GM18907 (cell line): ENCODE data around the gene CDC42BPG.

Experiments used
- ATAC-seq: cut with Tn5 transposase; IDR thresholded peaks from one replicate; pipeline ENCODE4 v1.9.1; 2021; ENCODE audit warnings: mild to moderate bottlenecking, moderate library complexity; ENCODE audit not compliant: unreplicated experiment

Gene CDC42BPG

DNA sequence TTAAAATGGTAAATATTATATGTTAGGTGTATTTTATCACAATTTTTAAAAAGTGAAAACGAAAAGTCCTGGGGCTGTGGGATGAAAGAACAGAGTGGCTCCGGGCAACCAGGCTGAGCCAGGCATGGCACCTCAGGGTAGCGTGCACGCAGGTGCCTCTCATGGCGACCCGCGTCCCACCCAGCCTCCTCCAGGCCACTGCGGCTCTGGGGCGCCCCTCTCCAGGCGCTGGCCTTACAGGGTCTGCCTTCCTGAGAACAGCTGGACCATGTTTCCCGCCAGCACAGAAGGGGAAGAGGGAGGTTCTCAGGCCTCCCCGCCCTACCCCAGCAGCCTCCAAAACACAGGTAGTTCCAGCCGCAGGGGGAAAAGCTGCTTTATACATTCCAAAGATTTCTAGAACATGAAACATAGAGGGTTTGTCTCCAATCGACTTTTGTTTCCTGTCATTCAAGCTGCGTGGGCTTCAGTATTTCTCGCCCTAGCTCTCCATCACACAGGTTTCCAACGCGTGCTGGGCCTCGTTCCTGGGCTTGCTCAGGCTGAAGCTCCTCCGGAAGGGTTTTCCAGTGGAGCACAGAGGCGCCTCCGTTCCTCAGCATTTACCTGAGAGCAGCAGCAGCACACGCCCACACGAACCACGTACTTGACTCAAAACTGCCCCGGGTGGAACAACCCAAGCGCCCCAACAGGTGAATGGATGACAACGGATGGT lies 23.5 kb upstream of the CDC42BPG start:
- no peak for ATAC-seq

DNA sequence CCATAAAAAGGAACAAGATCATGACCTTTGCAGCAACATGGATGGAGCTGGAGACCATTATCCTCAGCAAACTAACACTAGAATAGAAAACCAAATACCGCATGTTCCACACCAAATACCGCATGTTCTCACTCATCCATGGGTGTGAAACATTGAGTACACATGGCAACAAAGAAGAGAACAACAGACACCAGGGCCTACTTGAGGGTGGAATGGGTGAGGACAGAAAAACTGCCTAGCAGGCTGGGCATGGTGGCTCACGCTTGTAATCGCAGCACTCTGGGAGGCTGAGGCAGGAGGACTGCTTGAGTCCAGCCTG lies 21.7 kb upstream of the CDC42BPG start:
- ATAC-seq = peak; percentile 3

DNA sequence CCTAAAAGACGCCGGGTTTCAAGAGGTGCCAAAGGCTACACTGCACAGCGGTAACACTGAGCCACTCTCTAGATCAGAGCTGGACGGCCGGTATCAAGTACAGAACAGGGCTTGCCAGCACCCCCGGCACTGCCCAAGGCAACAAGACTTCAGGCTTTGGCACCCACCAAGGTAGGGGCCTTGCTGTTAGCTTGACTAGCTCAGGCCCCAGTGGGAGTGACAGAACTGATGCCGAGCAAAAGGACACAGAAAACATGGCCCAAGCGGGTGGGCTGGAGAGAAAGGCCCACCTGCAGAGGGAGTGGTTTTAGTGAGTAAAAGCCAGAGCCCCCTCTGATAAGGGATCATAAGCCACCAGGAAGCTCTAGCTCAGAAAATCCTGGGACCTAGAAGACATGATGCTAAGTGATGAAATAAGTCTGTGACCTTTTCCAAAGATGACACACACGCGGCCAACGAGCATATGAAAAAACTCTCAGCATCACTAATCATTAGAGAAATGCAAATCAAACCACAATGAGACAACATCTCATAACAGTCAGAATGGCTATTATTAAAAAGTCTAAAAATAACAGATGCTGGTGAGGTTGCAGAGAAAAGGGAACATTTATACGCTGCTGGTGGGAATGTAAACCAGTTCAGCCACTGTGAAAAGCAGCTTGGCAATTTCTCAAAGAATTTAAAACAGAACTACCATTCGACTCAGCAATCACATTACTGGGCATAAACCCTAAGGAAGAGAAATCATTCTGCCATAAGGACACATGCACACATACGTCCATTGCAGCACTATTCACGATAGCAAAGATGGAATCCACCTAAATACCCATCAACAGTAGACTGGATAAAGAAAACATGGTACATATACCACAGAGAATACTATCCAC lies 21.1 kb upstream of the CDC42BPG start:
- ATAC-seq = peak; percentile 49

DNA sequence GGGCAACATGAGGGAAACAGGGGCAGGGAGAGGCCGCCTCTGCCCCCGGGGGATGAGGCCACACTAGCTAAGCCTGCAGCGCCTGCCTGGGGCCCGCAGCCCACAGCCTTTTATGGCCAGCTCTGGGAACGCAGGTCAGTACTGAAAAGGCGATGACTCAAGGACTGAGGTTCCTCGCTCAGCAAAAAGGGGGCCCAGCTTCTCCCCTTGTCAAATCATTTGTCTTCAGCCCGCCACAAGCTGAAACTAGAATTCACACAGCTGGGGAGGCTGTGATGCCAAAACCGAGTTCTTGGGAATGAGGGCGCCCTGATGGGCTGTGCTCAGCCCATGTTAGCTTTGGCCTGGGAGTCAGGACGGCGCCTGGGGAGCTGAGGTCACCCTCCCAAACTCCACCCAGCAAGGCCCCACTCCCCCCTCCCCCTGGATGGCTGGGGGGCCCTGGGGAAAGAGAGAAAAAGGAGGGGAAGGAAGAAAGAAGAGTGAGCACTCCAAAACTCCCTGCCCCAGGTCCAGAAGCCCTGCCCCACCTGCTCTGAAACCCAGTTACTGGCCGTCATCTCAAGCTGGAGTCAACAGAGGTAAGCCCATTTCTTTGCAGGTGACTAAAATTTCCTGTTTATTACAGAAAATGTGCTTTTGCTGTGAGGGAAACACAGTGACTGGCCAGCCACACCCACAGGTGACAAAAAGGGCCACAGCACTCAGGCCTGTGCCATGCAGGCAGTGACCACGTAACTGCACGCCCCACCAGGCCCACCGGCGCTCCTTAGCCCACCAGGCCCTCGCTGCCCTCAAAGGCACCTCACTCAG lies 20.2 kb upstream of the CDC42BPG start:
- peak; percentile 20 for ATAC-seq

DNA sequence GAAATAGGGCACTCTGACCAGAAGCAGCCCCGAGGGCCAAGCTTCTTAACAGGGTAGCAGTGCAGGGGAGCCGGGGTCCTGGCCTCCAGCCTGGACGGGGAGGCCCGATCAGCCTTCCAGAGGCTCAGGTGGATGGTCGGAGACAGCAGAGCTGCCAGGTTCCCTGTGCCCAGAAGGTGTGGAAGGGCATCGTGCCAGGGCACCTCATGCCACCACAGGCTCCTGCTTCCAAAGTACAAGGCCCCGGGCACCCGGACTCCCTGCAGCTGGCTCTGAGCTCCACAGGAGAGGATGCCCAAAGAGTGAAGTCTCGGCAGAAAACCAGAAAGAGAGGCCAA lies 19.7 kb upstream of the CDC42BPG start:
- ATAC-seq = no peak

DNA sequence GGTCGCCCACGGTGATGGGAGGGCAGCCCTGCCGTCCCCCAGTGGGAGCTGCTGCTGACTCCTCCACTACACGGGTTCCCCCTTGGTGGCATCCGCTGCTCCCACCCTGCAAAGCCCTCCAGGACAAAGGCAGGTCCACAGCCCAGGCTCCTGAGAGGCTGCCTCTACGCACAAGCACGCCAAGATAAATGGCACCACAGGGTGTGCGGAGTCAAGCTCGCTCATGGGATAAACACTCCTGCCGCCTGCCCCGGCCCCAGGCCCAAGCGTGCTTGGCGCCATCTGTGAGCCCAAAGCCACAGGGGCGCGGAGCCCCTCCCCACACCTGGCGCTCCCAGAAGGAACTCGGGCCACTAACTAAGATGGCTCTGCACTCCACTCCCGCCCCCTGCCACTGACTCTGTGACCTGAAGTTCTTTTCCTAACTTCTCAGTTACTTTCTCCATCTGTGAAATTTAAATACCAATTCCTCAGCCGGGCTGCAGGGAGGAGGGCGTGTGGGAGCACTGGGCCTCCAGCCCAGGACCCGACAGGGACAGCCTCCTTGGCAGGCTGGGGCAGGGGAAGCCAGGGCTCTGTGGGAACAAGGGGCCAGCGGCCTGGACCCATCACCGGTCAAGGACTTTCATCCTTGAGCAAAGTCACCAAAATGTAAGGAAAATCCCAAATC lies 19.1 kb upstream of the CDC42BPG start:
- no peak for ATAC-seq

DNA sequence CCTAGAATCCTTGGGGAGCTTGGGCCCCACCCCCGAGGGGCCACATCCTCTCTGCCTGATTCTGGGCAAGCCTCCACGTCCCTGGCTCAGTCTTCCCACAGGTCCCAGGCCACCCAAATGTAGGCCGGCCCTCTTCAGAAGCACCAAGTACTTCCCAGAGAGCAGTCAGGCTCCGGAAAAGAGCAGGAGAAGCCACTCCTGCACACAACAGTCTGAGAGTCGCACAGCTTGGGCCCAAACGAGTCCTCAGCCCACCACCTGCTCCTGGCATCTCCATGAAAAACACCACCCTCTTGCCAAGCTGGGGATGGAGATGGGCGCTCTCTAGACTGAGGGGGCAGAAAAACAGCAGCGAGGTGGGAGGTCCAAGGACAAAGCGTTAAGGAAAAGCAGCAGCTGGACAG lies 18.5 kb upstream of the CDC42BPG start:
- ATAC-seq = no peak

DNA sequence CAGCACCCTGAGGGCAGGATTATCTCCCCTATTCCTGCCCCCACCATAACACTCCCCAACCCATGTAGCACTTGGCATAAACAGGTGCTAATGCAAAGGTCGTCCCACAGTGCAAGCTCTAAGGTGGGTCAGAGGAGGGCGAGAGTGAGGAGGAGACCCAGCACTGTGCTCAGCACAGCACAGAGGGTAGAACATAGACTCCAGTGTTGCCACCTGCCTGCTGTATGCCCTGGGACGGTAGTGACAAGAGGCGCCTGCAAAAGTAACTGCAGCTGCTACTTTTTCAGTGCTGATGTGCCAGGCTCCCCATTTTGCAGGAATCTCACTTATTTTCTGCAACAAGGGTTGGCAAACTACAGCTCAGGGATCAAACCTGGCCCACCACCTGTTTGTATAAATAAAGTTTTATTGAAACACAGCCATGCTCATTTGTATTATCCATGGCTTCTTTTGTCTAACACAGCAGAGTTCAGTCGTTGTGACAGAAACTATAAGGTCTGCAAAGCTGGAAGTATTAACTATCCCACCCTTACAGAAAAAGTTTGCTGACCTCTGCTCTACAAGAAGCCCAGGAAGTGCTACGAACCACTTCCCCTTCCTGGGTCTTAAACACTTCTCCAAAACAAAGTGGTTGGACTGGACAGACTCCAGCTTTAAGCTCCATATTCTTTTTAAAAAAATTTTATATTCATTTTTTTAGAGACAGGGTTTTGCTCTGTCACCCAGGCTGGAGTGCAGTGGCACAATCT lies 16.9 kb upstream of the CDC42BPG start:
- ATAC-seq = no peak

DNA sequence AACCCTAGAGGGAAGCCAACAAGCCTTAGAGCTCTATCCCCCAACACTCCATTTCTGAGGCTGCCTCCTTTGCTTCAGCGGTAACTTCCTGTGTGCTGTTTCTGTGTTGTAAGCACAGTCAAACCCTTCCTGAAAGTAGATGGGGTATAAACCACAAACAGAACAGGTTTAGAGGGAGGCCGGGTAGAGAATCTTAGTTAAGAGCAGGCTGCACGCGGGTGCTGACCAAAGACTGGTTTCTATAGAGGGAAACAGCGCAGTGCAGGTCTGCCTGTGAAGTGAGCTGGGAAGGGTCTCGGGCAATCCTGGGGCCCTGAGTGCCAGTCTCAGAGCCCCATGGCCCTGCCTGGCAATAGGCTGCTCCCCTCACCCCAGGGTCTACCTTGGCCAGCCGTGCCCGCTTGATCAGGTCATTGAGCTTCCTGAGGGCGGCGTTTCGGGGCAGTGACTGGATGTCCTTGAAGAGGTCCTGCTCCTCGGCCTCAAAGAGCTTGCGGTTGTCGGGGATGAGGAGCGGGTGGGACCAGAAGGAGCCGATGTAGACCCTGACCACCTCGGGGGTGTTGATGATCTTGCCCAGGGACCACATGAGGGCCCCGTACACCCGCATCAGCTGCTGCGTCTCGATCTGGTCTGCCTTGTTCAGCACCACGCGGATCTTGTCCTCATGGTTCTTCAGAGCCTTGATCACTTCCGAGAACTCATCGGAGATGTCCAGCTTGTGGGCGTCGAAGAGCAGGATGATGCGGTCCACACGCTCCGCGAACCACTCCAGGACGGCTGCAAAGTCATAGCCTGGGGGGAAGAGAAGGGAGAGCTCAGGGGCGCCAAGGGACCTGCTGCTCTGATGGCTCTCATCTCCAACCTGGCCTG lies 15.3 kb upstream of the CDC42BPG start:
- ATAC-seq = peak; percentile 73

DNA sequence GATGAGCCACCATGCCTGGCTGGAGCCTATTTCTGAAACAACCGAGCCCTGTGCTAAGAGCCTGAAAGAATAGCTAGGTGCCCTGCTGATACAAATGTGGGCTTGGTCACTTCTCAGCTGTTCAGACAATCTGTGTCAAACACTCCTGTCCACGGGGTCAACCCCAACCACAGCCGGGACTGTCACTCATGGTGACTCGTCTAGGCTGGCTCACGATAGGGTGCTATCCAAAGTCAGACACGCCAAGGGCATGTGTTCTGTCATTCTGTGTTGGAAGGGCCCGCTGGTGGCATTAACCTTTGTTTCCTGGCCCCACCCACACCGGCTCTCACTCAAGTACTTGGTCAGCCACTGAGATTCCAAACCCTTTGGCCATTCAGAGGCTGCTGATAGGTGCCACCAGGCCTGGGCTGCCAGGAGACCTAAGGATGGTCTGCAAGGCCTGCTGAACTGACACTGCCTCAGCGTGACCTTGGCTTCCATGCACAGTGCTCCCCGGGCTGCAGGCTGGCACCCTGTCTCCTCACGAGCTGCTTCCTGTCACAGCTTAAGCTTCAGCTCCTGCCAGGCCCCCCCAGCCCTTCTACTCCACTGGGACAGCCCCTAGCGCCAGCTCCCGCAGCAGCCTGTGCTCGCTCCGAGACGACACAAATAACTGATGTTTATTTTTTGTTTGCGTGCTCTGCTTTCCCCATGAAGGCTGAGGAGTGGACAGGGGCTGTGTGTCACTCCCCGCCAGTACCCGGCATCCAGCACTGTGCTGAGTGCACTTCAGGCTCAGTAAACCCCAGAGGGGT lies 14.2 kb upstream of the CDC42BPG start:
- ATAC-seq = peak; percentile 26

DNA sequence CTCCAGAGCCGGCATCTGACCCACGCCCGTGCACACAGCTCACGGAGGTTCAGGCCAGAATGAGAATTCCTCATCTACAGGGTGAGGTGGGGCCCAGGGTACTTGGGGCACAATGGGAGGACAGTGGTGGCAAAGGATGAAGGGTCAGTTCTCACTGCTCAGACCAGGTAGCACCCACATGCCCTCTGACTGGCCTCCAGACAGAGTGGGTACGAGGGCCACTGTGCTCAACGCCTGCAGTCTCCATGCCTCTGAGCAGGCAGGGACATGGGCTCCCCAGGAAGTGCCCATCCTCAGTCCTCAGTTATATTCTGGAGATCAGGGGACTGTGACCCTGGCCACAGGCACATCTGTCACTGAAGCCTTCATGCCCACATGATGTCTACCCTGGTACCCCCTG lies 13.0 kb upstream of the CDC42BPG start:
- no peak for ATAC-seq

DNA sequence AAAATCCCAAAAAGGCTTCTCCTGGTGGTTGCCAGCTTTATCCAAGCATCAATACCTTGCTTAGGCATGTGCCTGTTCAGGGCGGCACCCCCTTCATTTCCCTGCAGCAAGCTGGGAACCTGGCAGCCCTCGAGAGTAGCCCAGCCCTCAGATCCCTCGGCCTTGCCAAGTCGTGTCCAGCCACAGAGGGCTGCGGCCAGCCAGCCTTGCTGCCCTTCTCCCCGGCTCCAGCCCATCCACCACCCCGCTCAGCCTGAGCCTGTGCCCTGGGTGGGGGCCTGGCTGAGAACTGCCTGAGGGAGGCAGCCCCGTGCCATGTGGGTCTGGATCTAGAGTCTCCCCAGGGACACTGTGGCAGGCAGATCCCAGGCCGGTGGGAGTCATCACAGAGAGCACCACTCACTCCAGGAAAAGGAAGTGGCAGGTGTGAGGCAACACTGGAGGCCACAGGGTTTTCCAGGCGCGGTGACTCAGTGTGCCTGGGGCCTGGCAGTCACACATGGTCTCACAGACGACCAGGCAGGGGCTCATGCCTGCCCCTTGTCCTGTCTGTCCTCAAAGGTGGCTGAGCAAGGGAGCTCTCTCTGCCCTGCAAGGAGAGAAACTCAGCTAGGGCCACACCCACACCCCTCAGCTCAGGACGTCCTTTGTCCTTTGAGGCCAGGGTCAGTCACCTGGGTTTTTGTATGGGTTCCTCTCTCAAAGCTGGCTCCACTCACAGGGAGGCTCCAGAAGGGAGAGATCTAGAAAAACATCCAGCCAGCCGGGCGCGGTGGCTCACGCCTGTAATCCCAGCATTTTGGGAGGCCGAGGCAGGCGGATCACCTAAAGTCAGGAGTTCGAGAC lies 12.2 kb upstream of the CDC42BPG start:
- ATAC-seq = no peak

DNA sequence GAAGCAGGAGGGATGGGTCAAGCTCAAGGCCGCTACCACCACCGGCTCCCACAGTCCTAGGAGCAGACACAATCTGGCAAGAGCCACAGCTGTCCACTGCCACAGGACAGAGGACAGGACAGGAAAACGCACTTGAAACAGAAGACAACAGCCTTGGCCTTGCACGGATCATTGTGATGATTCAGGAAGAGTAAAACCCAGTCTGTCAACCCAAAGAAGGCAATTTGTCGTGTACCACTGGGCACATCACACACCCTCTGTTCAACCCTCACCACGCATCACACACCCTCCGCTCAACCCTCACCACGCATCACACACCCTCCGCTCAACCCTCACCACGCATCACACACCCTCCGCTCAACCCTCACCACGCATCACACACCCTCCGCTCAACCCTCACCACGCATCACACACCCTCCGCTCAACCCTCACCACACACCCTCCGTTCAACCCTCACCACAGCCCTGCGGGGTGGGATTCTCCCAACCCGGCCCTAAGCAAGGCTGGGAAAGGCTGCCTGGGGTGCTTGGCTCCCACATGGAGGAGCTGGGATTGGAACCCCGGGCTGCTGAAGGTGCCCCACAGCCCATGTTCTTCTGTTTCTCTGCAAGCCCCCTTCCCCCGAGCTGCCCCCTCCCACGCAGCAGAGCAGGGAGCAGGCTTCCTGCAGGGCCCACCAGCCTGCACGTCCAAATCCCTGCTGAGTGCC lies 11.3 kb upstream of the CDC42BPG start:
- no peak for ATAC-seq

DNA sequence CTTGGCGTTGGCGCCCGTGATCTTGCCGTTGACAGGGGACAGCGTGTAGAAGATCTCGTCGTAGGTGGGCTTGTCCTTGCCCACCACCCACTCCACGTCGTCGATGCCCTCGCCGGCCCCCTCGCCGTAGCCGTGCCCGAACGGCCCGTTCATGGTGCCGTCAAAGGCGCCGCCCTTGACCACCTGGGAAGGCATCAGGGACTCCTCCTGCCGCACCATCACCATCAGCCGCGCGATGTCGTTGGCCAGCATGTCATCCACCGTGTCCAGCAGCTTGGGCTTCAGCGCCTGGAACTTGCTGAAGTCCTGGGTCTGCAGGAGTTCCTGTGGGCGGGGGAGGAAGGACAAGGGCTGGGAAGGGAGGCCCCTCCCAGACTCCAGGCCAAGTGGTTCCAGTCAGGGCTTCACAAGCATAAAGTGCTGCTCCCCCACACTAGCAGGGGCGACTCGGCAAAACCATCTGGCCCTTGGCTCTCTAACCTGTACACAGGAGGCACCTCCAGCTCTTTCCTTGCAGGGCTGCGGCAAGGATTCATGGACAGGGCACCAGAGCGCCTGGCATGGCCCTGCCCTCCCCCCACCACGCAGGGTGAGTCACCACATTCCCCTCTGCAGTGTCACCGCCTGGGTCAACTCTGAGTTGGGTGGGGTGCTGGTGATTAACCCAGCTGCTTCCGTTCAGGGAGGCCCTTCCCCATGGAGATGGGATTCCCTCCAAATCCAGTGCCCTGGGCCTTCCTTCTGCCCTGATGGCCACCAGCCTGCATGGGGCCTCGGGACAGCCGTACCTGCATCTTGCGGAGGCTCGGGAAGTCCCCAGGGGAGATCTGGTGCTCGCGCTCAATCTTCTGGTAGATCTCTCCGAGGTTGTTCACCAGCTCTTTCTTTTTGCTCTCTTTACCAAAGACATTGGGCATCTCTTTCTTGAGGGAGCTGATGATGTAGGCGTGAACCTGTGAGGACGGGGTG lies 10.4 kb upstream of the CDC42BPG start:
- no peak for ATAC-seq

DNA sequence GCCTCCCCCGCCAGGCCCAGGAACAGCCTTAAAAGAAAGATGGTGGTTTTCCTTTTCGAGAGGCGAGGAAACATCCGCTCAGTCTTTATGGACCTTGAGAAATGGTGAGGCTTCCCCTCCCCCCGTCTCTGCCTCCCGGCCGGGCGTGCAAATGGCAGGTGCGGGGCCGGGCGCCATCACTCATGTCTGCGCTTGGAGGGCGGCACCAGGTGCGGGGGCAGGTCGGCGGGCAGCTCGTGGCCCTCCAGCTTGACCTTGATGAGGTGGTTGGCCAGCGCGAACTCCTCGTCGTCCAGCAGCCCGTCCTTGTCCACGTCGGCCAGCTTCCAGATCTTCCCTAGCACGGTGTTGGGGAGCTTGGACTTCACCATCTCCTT lies 9.7 kb upstream of the CDC42BPG start:
- ATAC-seq = no peak

DNA sequence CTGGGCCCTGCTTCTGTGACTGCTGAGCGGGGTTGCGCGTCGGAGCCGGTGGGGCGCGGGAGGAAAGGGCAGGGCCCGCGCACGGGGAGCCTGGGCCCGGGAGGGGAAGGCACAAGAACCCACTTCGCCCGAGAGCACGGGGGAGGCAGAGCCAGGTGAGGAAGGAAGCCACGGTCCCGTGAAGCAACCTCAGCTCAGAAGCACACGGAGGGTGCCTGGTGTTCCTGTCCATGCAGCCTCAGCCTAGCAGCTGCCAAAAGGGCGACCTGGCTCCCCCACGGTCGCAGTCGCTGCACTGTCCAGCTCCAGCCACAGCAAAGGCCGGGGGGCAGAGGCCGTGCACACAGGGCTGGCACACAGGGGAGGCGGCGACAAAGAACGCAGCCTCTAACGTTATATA lies 9.3 kb upstream of the CDC42BPG start:
- ATAC-seq = no peak
